Nephron progenitor cell (in vitro differentiated cells): Measurements from ENCODE around the gene CHAMP1.

Experiments
- DNase-seq: peaks from one replicate; pipeline ENCODE4 v3.0.0; 2021
- H3K27ac Mint-ChIP-seq: 2 replicates; pipeline ENCODE4 v1.8.0; 2021; ENCODE audit warnings: mild to moderate bottlenecking, moderate library complexity, mixed read lengths
- H3K27me3 Mint-ChIP-seq: 2 replicates; pipeline ENCODE4 v1.8.0; 2021; ENCODE audit warnings: mild to moderate bottlenecking, low read depth, mixed read lengths; ENCODE audit not compliant: poor library complexity
- H3K36me3 Mint-ChIP-seq: 2 replicates; pipeline ENCODE4 v1.8.0; 2021; ENCODE audit warnings: low read depth, mixed read lengths
- H3K4me1 Mint-ChIP-seq: 2 replicates; pipeline ENCODE4 v1.8.0; 2021; ENCODE audit warnings: mixed read lengths
- H3K4me3 Mint-ChIP-seq: 2 replicates; pipeline ENCODE4 v1.8.0; 2021; ENCODE audit warnings: mild to moderate bottlenecking, moderate library complexity, mixed read lengths
- H3K9me3 Mint-ChIP-seq: 2 replicates; pipeline ENCODE4 v1.8.0; 2021; ENCODE audit warnings: mild to moderate bottlenecking, moderate library complexity, mixed read lengths
- TF ChIP-seq, protein P1 (sequence below): fragments of 200-600 bp; sonication (generic); IDR thresholded peaks from 2 replicates; pipeline ENCODE4 v1.5.0; 2021; ENCODE audit warnings: antibody characterized with exemption

The CHAMP1 gene

DNA sequence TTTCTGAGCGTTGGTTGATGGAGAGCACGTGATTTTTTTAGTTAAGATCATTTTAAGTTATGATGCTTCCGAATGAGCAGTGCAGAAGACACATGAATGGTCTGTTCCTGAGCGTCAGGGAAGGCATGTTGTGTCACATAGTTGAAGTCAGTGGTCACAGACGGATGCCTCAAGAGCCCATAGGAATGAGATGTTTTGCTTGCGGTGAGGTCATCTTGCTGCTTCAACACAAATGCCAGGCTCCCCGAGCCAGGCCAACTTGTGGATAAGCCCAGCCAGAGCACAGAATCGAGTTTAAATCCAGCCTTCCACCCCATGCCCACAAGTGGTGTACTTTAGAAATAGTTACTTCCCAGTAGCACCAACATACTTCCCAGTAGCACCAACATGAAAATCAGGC lies 27.5 kb upstream of the CHAMP1 start:
- no peaks in the 10 kb centered on the region for H3K27me3 Mint-ChIP-seq
- H3K36me3 Mint-ChIP-seq = peaks cover 75% of the 10 kb centered on the region
- peak overlapping the region; percentile 14 for H3K27ac Mint-ChIP-seq
- no peaks in the 10 kb centered on the region for H3K9me3 Mint-ChIP-seq
- peaks cover 22% of the 10 kb centered on the region for H3K4me1 Mint-ChIP-seq
- no peak for DNase-seq
- TF ChIP-seq, protein P1, sequence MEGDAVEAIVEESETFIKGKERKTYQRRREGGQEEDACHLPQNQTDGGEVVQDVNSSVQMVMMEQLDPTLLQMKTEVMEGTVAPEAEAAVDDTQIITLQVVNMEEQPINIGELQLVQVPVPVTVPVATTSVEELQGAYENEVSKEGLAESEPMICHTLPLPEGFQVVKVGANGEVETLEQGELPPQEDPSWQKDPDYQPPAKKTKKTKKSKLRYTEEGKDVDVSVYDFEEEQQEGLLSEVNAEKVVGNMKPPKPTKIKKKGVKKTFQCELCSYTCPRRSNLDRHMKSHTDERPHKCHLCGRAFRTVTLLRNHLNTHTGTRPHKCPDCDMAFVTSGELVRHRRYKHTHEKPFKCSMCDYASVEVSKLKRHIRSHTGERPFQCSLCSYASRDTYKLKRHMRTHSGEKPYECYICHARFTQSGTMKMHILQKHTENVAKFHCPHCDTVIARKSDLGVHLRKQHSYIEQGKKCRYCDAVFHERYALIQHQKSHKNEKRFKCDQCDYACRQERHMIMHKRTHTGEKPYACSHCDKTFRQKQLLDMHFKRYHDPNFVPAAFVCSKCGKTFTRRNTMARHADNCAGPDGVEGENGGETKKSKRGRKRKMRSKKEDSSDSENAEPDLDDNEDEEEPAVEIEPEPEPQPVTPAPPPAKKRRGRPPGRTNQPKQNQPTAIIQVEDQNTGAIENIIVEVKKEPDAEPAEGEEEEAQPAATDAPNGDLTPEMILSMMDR = no peak
- no peak overlapping the region for H3K4me3 Mint-ChIP-seq

DNA sequence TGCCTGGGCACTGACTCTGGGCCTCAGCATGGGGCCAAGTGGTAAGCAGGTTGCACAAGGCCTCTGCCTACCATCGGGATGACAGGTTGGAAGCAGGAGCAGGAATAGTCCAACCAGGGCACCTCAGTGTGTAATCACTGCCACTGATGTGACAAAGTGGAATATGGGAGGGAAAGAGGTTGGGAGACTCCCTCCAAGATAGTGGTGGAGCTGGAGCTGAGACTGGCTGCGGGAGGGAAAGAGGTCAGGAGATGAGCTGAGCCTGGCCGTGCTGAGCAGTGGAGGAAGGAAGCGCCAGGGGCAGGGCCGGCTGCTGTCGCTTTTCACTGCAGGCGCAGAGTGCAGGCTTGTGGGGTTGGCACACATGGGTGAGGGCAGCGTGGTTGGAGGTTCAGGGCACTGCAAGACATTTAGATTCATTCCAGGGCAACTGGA lies 26.1 kb upstream of the CHAMP1 start:
- no peaks in the 10 kb centered on the region for H3K9me3 Mint-ChIP-seq
- peak overlapping the region; percentile 32 for H3K27ac Mint-ChIP-seq
- no peak overlapping the region for H3K4me3 Mint-ChIP-seq
- no peaks in the 10 kb centered on the region for H3K27me3 Mint-ChIP-seq
- DNase-seq = no peak
- H3K36me3 Mint-ChIP-seq = peaks cover 89% of the 10 kb centered on the region
- TF ChIP-seq, protein P1 = no peak
- H3K4me1 Mint-ChIP-seq = peaks cover 15% of the 10 kb centered on the region

DNA sequence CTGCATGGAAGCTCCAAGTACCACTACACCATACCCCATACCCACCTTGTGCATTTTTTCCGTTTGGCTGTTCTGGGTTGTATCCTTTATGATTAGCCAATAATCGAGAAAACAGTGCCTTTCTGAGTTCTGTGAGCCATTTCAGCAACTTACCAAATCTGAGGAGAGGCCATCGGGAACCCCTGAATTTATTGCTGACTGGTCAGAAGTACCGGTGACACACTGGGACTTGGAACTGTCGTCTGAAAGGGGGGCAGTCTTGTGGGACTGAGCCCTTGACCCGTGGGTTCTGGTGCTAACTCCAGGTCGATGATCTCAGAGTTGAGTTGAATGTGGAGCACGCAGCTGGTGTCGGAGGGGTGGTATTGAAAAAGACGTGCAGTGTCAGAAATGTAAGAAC lies 17.9 kb upstream of the CHAMP1 start:
- DNase-seq = no peak
- TF ChIP-seq, protein P1 = no peak
- Mint-ChIP-seq H3K27me3 (no peaks in the 10 kb centered on the region), H3K4me1 (peaks cover 9% of the 10 kb centered on the region), H3K9me3 (no peaks in the 10 kb centered on the region), H3K27ac (no peak overlapping the region), H3K4me3 (no peak overlapping the region), H3K36me3 (peaks cover 68% of the 10 kb centered on the region)

DNA sequence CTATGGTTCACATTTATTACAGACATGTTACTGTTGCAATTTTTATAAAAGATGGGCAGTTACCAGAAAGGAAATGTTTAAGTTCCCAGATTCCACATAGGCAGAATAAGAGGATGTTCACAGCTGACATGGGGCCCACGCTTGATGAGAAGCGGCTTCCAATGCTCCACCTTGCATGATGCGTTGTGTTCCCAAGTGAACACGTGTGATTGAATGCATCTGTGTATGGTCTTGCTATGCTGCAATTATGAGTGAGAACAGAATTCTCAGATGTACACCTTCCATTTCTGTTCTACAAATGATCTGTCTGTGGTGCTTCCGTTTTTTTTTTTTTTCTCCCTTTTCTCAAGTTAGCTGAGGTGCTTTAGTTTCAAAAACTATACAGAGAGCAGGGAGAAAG lies 17.4 kb upstream of the CHAMP1 start:
- Mint-ChIP-seq H3K27me3 (peaks cover 2% of the 10 kb centered on the region), H3K9me3 (no peaks in the 10 kb centered on the region), H3K27ac (no peak overlapping the region), H3K36me3 (peaks cover 68% of the 10 kb centered on the region), H3K4me3 (no peak overlapping the region), H3K4me1 (peaks cover 9% of the 10 kb centered on the region)
- TF ChIP-seq, protein P1 = no peak
- no peak for DNase-seq

DNA sequence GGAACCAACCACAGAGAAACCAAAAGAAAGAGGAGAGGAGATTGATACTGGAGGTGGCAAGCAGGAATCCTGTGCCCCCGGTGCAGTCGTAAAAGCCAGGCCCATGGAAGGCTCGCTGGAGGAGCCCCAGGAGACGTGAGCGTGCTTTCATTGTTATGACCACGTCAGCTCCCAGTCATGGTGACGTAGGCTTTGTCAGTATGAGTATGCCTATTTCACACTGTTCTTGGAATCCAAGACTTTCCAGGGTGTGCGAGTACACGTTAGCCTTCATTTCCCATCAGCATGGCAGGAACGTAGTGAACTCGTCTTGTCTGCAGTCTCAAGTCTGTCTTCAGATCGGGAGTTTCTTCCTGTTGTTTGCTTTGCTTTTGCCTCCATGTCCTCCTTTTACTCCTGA lies 15.4 kb upstream of the CHAMP1 start:
- H3K4me1 Mint-ChIP-seq = peaks cover 9% of the 10 kb centered on the region
- H3K4me3 Mint-ChIP-seq = no peak overlapping the region
- peaks cover 58% of the 10 kb centered on the region for H3K36me3 Mint-ChIP-seq
- H3K27me3 Mint-ChIP-seq = peaks cover 2% of the 10 kb centered on the region
- H3K9me3 Mint-ChIP-seq = no peaks in the 10 kb centered on the region
- H3K27ac Mint-ChIP-seq = peak overlapping the region; percentile 37
- DNase-seq = no peak
- TF ChIP-seq, protein P1 = no peak

DNA sequence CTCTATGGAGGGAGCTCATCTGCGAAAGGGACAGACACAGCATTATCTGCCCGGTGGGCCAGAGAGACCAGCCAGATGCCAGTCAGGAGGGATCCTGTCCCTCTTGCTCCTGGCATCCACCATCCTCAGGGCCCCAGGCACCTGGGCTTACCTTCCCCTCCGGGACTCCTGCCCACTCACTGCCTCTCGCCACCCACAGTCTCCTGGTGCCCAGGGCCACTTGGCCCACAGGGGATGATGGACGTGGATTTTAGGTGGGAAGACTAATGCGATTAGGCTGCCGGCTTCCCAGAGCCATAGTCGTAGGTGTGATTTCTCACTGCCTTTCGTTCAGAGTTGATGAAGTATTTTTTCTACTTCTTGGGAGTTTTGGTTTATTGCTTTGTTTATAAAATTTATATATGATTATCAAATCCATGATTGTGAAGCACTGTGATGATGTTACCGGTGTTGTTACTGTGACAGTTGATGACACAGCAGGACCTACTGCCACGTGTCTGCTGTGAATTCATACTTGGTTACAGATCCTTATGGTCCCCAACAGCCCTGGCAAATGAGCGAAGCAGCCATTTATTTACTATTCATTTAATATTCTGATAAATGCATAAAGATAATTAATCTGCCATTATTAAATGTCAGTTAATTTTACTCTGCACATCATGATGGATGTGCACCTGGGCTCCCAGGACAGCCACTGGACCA lies 14.5 kb upstream of the CHAMP1 start:
- Mint-ChIP-seq H3K27me3 (peaks cover 5% of the 10 kb centered on the region), H3K4me3 (no peak overlapping the region), H3K9me3 (no peaks in the 10 kb centered on the region), H3K27ac (peak overlapping the region; percentile 37), H3K4me1 (peaks cover 9% of the 10 kb centered on the region), H3K36me3 (peaks cover 56% of the 10 kb centered on the region)
- TF ChIP-seq, protein P1 = no peak
- DNase-seq = no peak
